H1 (cell line): Measurements from ENCODE around the gene CTNNA3.

ENCODE experiments used
- HDAC6 ChIP-seq: IDR thresholded peaks from one replicate; pipeline ENCODE4 v1.7.1; 2012; ENCODE audit warnings: low read depth, mild to moderate bottlenecking, inconsistent platforms, low read length, moderate library complexity
- MAFK ChIP-seq: IDR thresholded peaks from 2 replicates; pipeline ENCODE4 v1.6.1; 2012; ENCODE audit warnings: low read depth, mild to moderate bottlenecking, improper control_type of control experiment, low read length
- POLR2A ChIP-seq, 2 experiments: IDR thresholded peaks; 1 replicate in 1 of 2; 2 replicates in 1 of 2; pipeline ENCODE4 v1.6.1; 2011; ENCODE audit warnings: low read depth in 2 of 2, low read length in 2 of 2, mild to moderate bottlenecking in 2 of 2; ENCODE audit errors: control extremely low read depth in 1 of 2
- POLR2AphosphoS5 ChIP-seq: IDR thresholded peaks from 2 replicates; pipeline ENCODE4 v1.6.1; 2011; ENCODE audit warnings: low read depth, low read length
- SP2 ChIP-seq: IDR thresholded peaks from 2 replicates; pipeline ENCODE4 v1.6.1; 2012; ENCODE audit warnings: mild to moderate bottlenecking, low read length, inconsistent platforms
- SRF ChIP-seq: IDR thresholded peaks from 2 replicates; pipeline ENCODE4 v1.6.1; 2011; ENCODE audit warnings: mild to moderate bottlenecking, low read depth, low read length, moderate library complexity
- SUZ12 ChIP-seq: fragments of 200-600 bp; sonication (generic); IDR thresholded peaks from 2 replicates; pipeline ENCODE4 v1.6.1; 2012; ENCODE audit warnings: mild to moderate bottlenecking, inconsistent platforms, low read length, moderate library complexity, mixed read lengths
- ZNF274 ChIP-seq: IDR thresholded peaks from 2 replicates; pipeline ENCODE4 v1.7.0; 2012; ENCODE audit warnings: low read length, borderline replicate concordance; ENCODE audit errors: extremely low read depth
- TF ChIP-seq, protein P1 (sequence below), 3 experiments: IDR thresholded peaks; 1 replicate in 2 of 3; 2 replicates in 1 of 3; pipeline versions ENCODE4 v1.5.1 to v1.6.1; 2011; ENCODE audit warnings: low read length in 3 of 3, mild to moderate bottlenecking in 3 of 3, inconsistent platforms in 2 of 3, low read depth in 1 of 3, moderate library complexity in 1 of 3; ENCODE audit not compliant: insufficient read depth in 1 of 3; ENCODE audit errors: control extremely low read depth in 1 of 3

- TF ChIP-seq POLR2A (IDR thresholded peaks at IDR 0.05; ENCODE audit: control extremely low read depth in 1 of 2, low read depth in 2 of 2, low read length in 2 of 2) (no peak), POLR2AphosphoS5 (no peak), ZNF274 (no peak), MAFK (no peak), HDAC6 (no peak), SUZ12 (no peak), SP2 (no peak), SRF (no peak)
- TF ChIP-seq, protein P1, sequence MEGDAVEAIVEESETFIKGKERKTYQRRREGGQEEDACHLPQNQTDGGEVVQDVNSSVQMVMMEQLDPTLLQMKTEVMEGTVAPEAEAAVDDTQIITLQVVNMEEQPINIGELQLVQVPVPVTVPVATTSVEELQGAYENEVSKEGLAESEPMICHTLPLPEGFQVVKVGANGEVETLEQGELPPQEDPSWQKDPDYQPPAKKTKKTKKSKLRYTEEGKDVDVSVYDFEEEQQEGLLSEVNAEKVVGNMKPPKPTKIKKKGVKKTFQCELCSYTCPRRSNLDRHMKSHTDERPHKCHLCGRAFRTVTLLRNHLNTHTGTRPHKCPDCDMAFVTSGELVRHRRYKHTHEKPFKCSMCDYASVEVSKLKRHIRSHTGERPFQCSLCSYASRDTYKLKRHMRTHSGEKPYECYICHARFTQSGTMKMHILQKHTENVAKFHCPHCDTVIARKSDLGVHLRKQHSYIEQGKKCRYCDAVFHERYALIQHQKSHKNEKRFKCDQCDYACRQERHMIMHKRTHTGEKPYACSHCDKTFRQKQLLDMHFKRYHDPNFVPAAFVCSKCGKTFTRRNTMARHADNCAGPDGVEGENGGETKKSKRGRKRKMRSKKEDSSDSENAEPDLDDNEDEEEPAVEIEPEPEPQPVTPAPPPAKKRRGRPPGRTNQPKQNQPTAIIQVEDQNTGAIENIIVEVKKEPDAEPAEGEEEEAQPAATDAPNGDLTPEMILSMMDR (IDR thresholded peaks at IDR 0.05; ENCODE audit: control extremely low read depth in 1 of 3, insufficient read depth in 1 of 3, low read depth in 1 of 3, low read length in 3 of 3), result no peak
Measured at GRCh38 chr10:66215920-66216319, 1480.1 kb downstream of the CTNNA3 start.
